Breast epithelium (tissue), 3 donors: ENCODE measurements around the gene THOP1.

Experiments
- POLR2A ChIP-seq: fragments of 450-650 bp; IDR thresholded peaks from one replicate; pipeline ENCODE4 v1.6.1; 2016; ENCODE audit warnings: antibody characterized with exemption, mild to moderate bottlenecking, moderate library complexity
- POLR2AphosphoS5 ChIP-seq, 3 donors: sonication (generic); formaldehyde crosslinking; IDR thresholded peaks; one replicate each; pipeline ENCODE4 v1.6.1; 2017; ENCODE audit warnings: antibody characterized with exemption in 3 of 3
- TF ChIP-seq, protein P1 (sequence below), 3 donors: fragments of 450-650 bp; IDR thresholded peaks; one replicate each; pipeline ENCODE4 v1.5.1; 2016 to 2017; ENCODE audit warnings: antibody characterized with exemption in 3 of 3, mild to moderate bottlenecking in 3 of 3, moderate library complexity in 3 of 3

DNA sequence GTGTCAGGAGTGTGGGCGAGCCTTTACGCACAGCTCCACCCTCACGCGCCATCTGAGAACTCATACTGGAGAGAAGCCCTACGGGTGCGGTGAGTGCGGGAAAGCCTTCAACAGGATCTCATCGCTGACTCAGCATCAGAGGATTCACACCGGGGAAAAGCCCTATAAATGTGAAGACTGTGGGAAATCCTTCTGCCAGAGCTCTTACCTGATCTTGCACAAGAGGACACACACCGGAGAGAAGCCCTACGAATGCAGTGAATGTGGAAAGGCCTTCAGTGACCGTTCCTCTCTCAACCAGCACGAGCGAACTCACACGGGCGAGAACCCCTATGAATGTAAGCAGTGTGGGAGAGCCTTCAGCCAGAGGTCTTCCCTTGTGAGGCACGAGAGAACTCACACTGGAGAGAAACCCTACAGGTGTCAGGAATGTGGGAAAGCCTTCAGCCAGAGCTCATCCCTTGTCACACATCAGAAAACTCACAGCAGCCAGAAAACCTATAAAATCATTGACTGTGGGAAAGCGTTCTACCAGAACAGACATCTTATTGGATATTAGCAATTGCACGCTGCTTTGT lies 49.1 kb downstream of the THOP1 start:
- TF ChIP-seq, protein P1, sequence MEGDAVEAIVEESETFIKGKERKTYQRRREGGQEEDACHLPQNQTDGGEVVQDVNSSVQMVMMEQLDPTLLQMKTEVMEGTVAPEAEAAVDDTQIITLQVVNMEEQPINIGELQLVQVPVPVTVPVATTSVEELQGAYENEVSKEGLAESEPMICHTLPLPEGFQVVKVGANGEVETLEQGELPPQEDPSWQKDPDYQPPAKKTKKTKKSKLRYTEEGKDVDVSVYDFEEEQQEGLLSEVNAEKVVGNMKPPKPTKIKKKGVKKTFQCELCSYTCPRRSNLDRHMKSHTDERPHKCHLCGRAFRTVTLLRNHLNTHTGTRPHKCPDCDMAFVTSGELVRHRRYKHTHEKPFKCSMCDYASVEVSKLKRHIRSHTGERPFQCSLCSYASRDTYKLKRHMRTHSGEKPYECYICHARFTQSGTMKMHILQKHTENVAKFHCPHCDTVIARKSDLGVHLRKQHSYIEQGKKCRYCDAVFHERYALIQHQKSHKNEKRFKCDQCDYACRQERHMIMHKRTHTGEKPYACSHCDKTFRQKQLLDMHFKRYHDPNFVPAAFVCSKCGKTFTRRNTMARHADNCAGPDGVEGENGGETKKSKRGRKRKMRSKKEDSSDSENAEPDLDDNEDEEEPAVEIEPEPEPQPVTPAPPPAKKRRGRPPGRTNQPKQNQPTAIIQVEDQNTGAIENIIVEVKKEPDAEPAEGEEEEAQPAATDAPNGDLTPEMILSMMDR (IDR thresholded peaks at IDR 0.05) = no peak
- no peak for TF ChIP-seq POLR2AphosphoS5 (IDR thresholded peaks at IDR 0.05)
- no peak for TF ChIP-seq POLR2A
